Loucy (cell line): ENCODE measurements around the gene RAB8B.

Experiments
- CTCF ChIP-seq: fragments of 200-600 bp; sonication (generic); conservative IDR thresholded peaks from 2 replicates; pipeline ENCODE4 v1.5.1; 2014; ENCODE audit warnings: mild to moderate bottlenecking, antibody characterized with exemption, low read length
- EZH2phosphoT487 ChIP-seq: fragments of 200-600 bp; IDR thresholded peaks from 2 replicates; pipeline ENCODE4 v1.6.1; 2018; ENCODE audit warnings: antibody characterized with exemption, mild to moderate bottlenecking, moderate library complexity, borderline replicate concordance

- TF ChIP-seq CTCF (no peak), EZH2phosphoT487 (no peak)
Observed at GRCh38 chr15:63169788-63170187, 19.6 kb upstream of the RAB8B start.
